Neural cell (in vitro differentiated cells): Measurements from ENCODE around the gene MARS2. TPM values are rescaled to one million over a fixed set of nuclear protein-coding genes. Genes with fewer than 3 reads are reported as not detected.

ENCODE experiments used
- H2AFZ ChIP-seq: fragments of 200-600, 300-800 bp; sonication (generic), shearing (Covaris generic); 2 replicates; pipeline ENCODE4 v1.6.0; 2014; ENCODE audit warnings: low read depth, mild to moderate bottlenecking, antibody characterized with exemption, low read length, moderate library complexity
- H3F3A ChIP-seq: fragments of 200-600 bp; shearing (Covaris generic); 2 replicates; pipeline ENCODE4 v1.6.1; 2016; ENCODE audit warnings: mild to moderate bottlenecking, moderate library complexity, mixed read lengths, antibody characterized with exemption, low read length; ENCODE audit not compliant: insufficient read depth, poor library complexity, severe bottlenecking
- H3K27ac ChIP-seq: fragments of 200-600, 300-800 bp; sonication (generic), shearing (Covaris generic); 2 replicates; pipeline ENCODE4 v1.5.1; 2014; ENCODE audit warnings: mild to moderate bottlenecking, low read length, moderate library complexity
- H3K27me3 ChIP-seq: fragments of 300-800, 200-600 bp; sonication (generic), shearing (Covaris generic); 2 replicates; pipeline ENCODE4 v1.6.0; 2014; ENCODE audit warnings: mild to moderate bottlenecking, low read depth, low read length, moderate library complexity; ENCODE audit not compliant: insufficient read depth
- H3K36me3 ChIP-seq: fragments of 300-800, 200-600 bp; sonication (generic), shearing (Covaris generic); 2 replicates; pipeline ENCODE4 v1.5.1; 2014; ENCODE audit warnings: mild to moderate bottlenecking, antibody characterized with exemption, low read length, moderate library complexity; ENCODE audit not compliant: insufficient read depth
- H3K4me2 ChIP-seq: fragments of 300-800, 200-600 bp; sonication (generic), shearing (Covaris generic); 2 replicates; pipeline ENCODE4 v1.6.0; 2014; ENCODE audit warnings: mild to moderate bottlenecking, low read length
- H3K4me3 ChIP-seq: fragments of 300-800, 200-600 bp; sonication (generic), shearing (Covaris generic); 2 replicates; pipeline ENCODE4 v1.5.1; 2014; ENCODE audit warnings: mild to moderate bottlenecking, low read length, moderate library complexity
- H3K79me2 ChIP-seq: fragments of 200-600 bp; shearing (Covaris generic); replicated peaks from 2 replicates; pipeline ENCODE4 v1.6.0; 2014; ENCODE audit warnings: mild to moderate bottlenecking, low read length, moderate library complexity; ENCODE audit not compliant: insufficient read depth
- H3K9ac ChIP-seq: fragments of 300-800, 200-600 bp; sonication (generic), shearing (Covaris generic); 2 replicates; pipeline ENCODE4 v1.6.1; 2016; ENCODE audit warnings: mild to moderate bottlenecking, low read length, mixed read lengths
- H3K9me2 ChIP-seq: fragments of 200-600 bp; shearing (Covaris generic); 2 replicates; pipeline ENCODE4 v1.6.1; 2016; ENCODE audit warnings: mild to moderate bottlenecking, low read length, mixed read lengths; ENCODE audit not compliant: insufficient read depth
- H3K9me3 ChIP-seq: fragments of 200-600, 300-800 bp; sonication (generic), shearing (Covaris generic); 2 replicates; pipeline ENCODE4 v1.6.1; 2016; ENCODE audit warnings: mild to moderate bottlenecking, mixed run types, low read length, moderate library complexity, mixed read lengths
- H4K20me1 ChIP-seq: fragments of 200-600 bp; shearing (Covaris generic); 2 replicates; pipeline ENCODE4 v1.6.1; 2016; ENCODE audit warnings: mild to moderate bottlenecking, mixed run types; ENCODE audit not compliant: insufficient read depth
- EP300 ChIP-seq: fragments of 450-650 bp; conservative IDR thresholded peaks from 2 replicates; pipeline ENCODE4 v1.6.1; 2014; ENCODE audit warnings: antibody characterized with exemption, mild to moderate bottlenecking, moderate library complexity; ENCODE audit not compliant: poor library complexity, severe bottlenecking
- EZH2 ChIP-seq: fragments of 200-600, 300-800 bp; shearing (Covaris generic), sonication (generic); IDR thresholded peaks from 2 replicates; pipeline ENCODE4 v1.6.1; 2014; ENCODE audit warnings: antibody characterized with exemption, low read length, borderline replicate concordance, mild to moderate bottlenecking; ENCODE audit not compliant: insufficient read depth, poor library complexity, severe bottlenecking
- MXI1 ChIP-seq: fragments of 450-650 bp; conservative IDR thresholded peaks from 2 replicates; pipeline ENCODE4 v1.6.1; 2014; ENCODE audit warnings: antibody characterized with exemption, mild to moderate bottlenecking; ENCODE audit not compliant: poor library complexity, severe bottlenecking
- POLR2AphosphoS5 ChIP-seq: IDR thresholded peaks from 2 replicates; pipeline ENCODE4 v1.6.1; 2012
- RAD21 ChIP-seq: fragments of 450-650 bp; conservative IDR thresholded peaks from 2 replicates; pipeline ENCODE4 v1.6.1; 2014; ENCODE audit warnings: antibody characterized with exemption, mild to moderate bottlenecking, moderate library complexity
- SMC3 ChIP-seq: fragments of 450-650 bp; conservative IDR thresholded peaks from 2 replicates; pipeline ENCODE4 v1.6.1; 2014; ENCODE audit warnings: antibody characterized with exemption, mild to moderate bottlenecking, moderate library complexity; ENCODE audit not compliant: poor library complexity
- TAF1 ChIP-seq: IDR thresholded peaks from 2 replicates; pipeline ENCODE4 v1.6.1; 2012; ENCODE audit warnings: low read depth
- polyA plus RNA-seq: library from polyadenylated mRNA; depleted of rRNA; stranded (reverse); fragments of >200 nt; gene quantifications from 2 replicates; pipeline ENCODE4 v1.2.3, GENCODE V29; 2014
- TF ChIP-seq, protein P1 (sequence below): IDR thresholded peaks from 2 replicates; pipeline ENCODE4 v1.6.1; 2012; ENCODE audit warnings: borderline replicate concordance
- TF ChIP-seq, protein P2 (sequence below): fragments of 450-650 bp; IDR thresholded peaks from 2 replicates; pipeline ENCODE4 v1.5.1; 2014; ENCODE audit warnings: antibody characterized with exemption, mild to moderate bottlenecking, moderate library complexity; ENCODE audit not compliant: poor library complexity, severe bottlenecking

MARS2 gene
- polyA plus RNA-seq, 1 donor from 2014 or later, result 3.8 TPM

DNA sequence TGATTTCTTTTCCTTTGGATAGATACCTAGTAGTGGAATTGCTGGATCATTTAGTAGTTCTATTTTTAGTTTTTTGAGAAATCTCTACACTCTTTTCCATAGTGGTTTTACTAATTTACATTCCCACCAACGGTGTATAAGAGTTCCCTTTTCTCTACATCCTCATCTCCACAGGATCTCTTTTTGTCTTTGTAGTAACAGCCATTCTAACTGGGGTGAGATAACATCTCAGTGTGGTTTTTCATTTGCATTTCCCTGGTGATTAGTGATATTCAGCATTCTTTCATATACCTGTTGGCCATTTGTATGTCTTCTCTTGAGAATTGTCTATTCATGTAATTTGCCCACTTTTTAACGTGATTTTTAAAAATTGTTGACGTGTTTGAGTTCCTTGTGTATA, 43.5 kb upstream of the MARS2 start:
- no peak overlapping the region for H3K9ac ChIP-seq
- TF ChIP-seq TAF1 (no peak), EZH2 (no peak), MXI1 (no peak)
- TF ChIP-seq, protein P1, sequence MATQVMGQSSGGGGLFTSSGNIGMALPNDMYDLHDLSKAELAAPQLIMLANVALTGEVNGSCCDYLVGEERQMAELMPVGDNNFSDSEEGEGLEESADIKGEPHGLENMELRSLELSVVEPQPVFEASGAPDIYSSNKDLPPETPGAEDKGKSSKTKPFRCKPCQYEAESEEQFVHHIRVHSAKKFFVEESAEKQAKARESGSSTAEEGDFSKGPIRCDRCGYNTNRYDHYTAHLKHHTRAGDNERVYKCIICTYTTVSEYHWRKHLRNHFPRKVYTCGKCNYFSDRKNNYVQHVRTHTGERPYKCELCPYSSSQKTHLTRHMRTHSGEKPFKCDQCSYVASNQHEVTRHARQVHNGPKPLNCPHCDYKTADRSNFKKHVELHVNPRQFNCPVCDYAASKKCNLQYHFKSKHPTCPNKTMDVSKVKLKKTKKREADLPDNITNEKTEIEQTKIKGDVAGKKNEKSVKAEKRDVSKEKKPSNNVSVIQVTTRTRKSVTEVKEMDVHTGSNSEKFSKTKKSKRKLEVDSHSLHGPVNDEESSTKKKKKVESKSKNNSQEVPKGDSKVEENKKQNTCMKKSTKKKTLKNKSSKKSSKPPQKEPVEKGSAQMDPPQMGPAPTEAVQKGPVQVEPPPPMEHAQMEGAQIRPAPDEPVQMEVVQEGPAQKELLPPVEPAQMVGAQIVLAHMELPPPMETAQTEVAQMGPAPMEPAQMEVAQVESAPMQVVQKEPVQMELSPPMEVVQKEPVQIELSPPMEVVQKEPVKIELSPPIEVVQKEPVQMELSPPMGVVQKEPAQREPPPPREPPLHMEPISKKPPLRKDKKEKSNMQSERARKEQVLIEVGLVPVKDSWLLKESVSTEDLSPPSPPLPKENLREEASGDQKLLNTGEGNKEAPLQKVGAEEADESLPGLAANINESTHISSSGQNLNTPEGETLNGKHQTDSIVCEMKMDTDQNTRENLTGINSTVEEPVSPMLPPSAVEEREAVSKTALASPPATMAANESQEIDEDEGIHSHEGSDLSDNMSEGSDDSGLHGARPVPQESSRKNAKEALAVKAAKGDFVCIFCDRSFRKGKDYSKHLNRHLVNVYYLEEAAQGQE, result no peak
- no peaks in the 10 kb centered on the region for H3K9me2 ChIP-seq
- H3K9me3 ChIP-seq, result no peaks in the 10 kb centered on the region
- no peaks in the 10 kb centered on the region for H4K20me1 ChIP-seq
- H3K36me3 ChIP-seq, result no peaks in the 10 kb centered on the region
- H3K27me3 ChIP-seq, result no peaks in the 10 kb centered on the region
- no peak overlapping the region for H3K4me3 ChIP-seq
- H3K27ac ChIP-seq, result no peak overlapping the region
- no peaks in the 10 kb centered on the region for H3K79me2 ChIP-seq
- H3F3A ChIP-seq, result no peaks in the 10 kb centered on the region
- no peak overlapping the region for H2AFZ ChIP-seq
- no peak overlapping the region for H3K4me2 ChIP-seq

DNA sequence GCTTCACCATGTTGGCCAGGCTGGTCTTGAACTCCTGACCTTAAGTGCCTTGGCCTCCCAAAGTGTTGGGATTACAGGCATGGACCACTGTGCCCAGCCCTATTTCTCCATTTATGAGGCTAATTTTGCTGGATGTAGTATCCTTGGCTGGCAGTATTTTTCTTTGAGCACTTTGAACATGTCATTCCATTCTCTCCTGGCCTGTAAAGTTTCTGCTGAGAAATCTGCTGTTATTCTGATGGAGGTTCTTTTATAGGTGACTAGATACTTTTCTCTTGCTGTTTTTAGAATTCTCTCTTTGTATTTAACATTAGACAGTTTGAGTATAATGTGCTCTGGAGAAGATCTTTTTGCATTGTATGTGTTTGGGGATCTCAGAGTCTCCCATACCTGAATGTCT, 38.9 kb upstream of the MARS2 start:
- H3K4me2 ChIP-seq, result no peak overlapping the region
- H4K20me1 ChIP-seq, result no peaks in the 10 kb centered on the region
- no peak overlapping the region for H2AFZ ChIP-seq
- TF ChIP-seq RAD21 (no peak), EZH2 (no peak), TAF1 (no peak), POLR2AphosphoS5 (no peak), EP300 (no peak), SMC3 (no peak), MXI1 (no peak)
- TF ChIP-seq, protein P1, result no peak
- TF ChIP-seq, protein P2, sequence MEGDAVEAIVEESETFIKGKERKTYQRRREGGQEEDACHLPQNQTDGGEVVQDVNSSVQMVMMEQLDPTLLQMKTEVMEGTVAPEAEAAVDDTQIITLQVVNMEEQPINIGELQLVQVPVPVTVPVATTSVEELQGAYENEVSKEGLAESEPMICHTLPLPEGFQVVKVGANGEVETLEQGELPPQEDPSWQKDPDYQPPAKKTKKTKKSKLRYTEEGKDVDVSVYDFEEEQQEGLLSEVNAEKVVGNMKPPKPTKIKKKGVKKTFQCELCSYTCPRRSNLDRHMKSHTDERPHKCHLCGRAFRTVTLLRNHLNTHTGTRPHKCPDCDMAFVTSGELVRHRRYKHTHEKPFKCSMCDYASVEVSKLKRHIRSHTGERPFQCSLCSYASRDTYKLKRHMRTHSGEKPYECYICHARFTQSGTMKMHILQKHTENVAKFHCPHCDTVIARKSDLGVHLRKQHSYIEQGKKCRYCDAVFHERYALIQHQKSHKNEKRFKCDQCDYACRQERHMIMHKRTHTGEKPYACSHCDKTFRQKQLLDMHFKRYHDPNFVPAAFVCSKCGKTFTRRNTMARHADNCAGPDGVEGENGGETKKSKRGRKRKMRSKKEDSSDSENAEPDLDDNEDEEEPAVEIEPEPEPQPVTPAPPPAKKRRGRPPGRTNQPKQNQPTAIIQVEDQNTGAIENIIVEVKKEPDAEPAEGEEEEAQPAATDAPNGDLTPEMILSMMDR, result no peak
- no peak overlapping the region for H3K9ac ChIP-seq
- no peak overlapping the region for H3K4me3 ChIP-seq
- H3K36me3 ChIP-seq, result no peaks in the 10 kb centered on the region
- H3K79me2 ChIP-seq, result no peaks in the 10 kb centered on the region
- H3F3A ChIP-seq, result no peaks in the 10 kb centered on the region
- H3K27me3 ChIP-seq, result no peaks in the 10 kb centered on the region
- no peaks in the 10 kb centered on the region for H3K9me3 ChIP-seq
- H3K27ac ChIP-seq, result no peak overlapping the region
- no peaks in the 10 kb centered on the region for H3K9me2 ChIP-seq
